Fibroblast of lung (primary cell): Measurements from ENCODE around the gene TSLP.

Experiments
- CTCF ChIP-seq, 2 donors: IDR thresholded peaks in 1 of 2; conservative IDR thresholded peaks in 1 of 2; 1 replicate in 1 of 2; 2 replicates in 1 of 2; pipeline ENCODE4 v1.5.1; 2011 to 2012; ENCODE audit warnings: low read length in 2 of 2, control low read depth in 1 of 2, inconsistent platforms in 1 of 2, low read depth in 1 of 2, mild to moderate bottlenecking in 1 of 2
- EZH2 ChIP-seq: IDR thresholded peaks from 2 replicates; pipeline ENCODE4 v1.5.1; 2012; ENCODE audit warnings: low read length, control low read depth, mild to moderate bottlenecking; ENCODE audit errors: missing control alignments

GRCh38 chr5:111099058-111099778 lies 27.7 kb downstream of the TSLP start:
- TF ChIP-seq CTCF (conservative IDR thresholded peaks at IDR 0.05 in 1 of 2, IDR thresholded peaks at IDR 0.05 in 1 of 2; ENCODE audit: low read depth in 1 of 2, low read length in 2 of 2) = no peak
- no peak for TF ChIP-seq EZH2
